Measurements from ENCODE around the gene GFPT2.

GRCh38 chr5:180381851-180382480 lies 28.8 kb upstream of the GFPT2 start:
- TF ChIP-seq CTCF (IDR thresholded peaks at IDR 0.05) = no peak
- TF ChIP-seq POLR2A (IDR thresholded peaks at IDR 0.05) = no peak

All from sigmoid colon (tissue), 3 donors.